GM13977 (cell line): ENCODE measurements around the gene OBSCN.

Experiments
- DNase-seq: peaks from one replicate; pipeline ENCODE4 v3.0.0; 2012; ENCODE audit warnings: low spot score
- in situ Hi-C: fragments of 300-500 bp; cut with MboI; formaldehyde crosslinking; loops from one replicate; pipeline ENCODE4 v1.12.0; 2022; ENCODE audit warnings: low sequenced_read_pairs, low pct_unique_long_range_greater_than_20kb, mixed read lengths, inconsistent platforms; ENCODE audit not compliant: unreplicated experiment
- TF ChIP-seq, protein P1 (sequence below): IDR thresholded peaks from 2 replicates; pipeline ENCODE4 v1.5.1; 2012; ENCODE audit warnings: mild to moderate bottlenecking, control low read depth; ENCODE audit not compliant: insufficient read depth; ENCODE audit errors: extremely low read depth, missing control alignments

OBSCN gene

GRCh38 chr1:228399531-228400236 is 191.8 kb downstream of the OBSCN start:
- no peak for DNase-seq
- TF ChIP-seq, protein P1, sequence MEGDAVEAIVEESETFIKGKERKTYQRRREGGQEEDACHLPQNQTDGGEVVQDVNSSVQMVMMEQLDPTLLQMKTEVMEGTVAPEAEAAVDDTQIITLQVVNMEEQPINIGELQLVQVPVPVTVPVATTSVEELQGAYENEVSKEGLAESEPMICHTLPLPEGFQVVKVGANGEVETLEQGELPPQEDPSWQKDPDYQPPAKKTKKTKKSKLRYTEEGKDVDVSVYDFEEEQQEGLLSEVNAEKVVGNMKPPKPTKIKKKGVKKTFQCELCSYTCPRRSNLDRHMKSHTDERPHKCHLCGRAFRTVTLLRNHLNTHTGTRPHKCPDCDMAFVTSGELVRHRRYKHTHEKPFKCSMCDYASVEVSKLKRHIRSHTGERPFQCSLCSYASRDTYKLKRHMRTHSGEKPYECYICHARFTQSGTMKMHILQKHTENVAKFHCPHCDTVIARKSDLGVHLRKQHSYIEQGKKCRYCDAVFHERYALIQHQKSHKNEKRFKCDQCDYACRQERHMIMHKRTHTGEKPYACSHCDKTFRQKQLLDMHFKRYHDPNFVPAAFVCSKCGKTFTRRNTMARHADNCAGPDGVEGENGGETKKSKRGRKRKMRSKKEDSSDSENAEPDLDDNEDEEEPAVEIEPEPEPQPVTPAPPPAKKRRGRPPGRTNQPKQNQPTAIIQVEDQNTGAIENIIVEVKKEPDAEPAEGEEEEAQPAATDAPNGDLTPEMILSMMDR: no peak
- in situ Hi-C loops: no loop called here

DNA sequence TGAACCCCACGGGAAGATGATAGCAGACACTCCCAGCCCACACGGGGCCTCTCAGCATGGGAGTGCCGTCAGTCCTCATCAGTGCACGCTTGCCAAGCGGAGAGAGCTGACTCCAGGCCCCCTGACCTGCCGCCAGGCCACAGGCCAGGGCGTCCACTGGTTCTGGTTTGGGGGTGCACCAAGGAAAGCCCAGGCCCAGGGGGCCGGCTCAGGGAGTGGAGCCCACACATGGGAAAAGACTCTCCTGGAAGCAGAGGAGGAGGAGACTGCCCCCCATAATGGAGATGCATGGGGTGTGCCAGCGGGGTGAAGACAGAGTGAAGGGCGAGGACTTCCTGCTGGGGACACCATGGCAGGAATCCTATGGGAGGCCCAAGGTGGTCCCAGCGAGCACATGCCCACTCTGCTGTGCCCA is 192.4 kb downstream of the OBSCN start:
- TF ChIP-seq, protein P1: no peak
- no peak for DNase-seq
- in situ Hi-C loops: no loop called here

- in situ Hi-C loops: no loop called here
- TF ChIP-seq, protein P1: no peak
Measured at GRCh38 chr1:228400692-228401454, 193.0 kb downstream of the OBSCN start.

DNA sequence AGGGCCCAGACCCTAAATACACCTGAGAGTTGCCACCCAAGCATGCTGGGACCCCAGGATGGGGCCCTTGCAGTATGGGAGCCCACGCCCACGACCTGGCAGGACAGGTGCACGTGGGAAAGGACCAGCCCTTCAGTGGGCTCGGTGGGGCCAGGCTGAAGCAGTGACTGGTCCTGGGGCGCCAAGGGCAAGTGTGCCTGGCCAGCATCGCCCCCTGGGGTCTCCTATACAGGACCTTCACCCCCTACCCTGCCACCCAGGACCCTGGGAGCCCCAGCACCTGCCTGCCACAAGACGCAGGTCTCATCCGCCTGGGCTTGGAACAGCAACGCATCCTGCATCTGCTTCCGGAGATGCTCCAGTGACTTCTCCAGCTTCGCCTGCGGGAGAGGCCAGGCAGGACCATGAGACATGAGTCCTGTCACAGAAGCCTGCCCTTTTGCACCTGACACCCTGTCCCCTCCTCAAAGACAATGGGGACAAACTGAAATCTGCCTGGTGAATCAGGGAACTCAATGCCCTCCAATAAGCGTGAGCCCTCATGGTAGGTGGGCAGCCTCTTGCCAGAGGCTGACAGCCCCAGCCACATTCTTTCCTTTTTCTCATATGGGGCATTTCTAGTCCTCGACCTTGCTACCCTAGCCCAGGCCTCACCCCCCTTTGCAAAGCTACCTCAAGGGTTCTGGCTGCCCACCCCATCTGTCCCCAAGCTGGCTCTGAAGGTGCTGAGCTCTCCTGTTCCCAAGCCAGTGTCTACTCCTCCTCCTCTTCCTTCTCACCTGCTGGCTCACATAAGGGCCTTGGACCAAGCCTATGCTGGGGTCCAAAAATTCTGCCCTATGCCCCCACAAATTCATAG is 194.2 kb downstream of the OBSCN start:
- in situ Hi-C loops: no loop called here
- DNase-seq: no peak
- TF ChIP-seq, protein P1: no peak

More at GRCh38 chr1:228400692-228401454, 193.0 kb downstream of the OBSCN start:
- DNase-seq: no peak

- in situ Hi-C loops: no loop called here
- no peak for DNase-seq
- TF ChIP-seq, protein P1: no peak
Measured at GRCh38 chr1:228402641-228403025, 194.8 kb downstream of the OBSCN start.

DNA sequence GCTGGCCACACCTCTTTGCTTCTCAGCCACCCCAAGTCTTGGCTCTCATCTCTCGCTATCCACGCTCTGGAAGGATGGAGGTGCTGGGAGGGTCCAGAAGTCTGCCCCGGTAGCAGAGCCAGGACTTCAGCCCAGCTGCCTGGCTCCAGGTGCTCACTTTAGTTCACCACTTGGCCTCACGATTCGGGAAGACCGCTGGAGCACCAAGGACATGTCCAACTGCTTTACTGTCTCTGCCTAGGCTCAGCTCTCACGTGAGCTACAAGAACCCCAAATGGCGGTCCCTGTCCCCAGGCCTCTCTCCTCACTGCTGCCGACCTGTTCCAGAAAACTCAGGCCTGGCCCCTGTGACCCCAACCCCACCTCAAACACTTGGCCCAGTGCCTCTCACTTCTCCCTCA is 195.4 kb downstream of the OBSCN start:
- TF ChIP-seq, protein P1: no peak
- in situ Hi-C loops: no loop called here
- DNase-seq: no peak
